CD14-positive monocyte (primary cell): Measurements from ENCODE around the gene SCYGR1. TPM values are rescaled to one million over a fixed set of nuclear protein-coding genes. Genes with fewer than 3 reads are reported as not detected.

Source experiments
- DNase-seq, 3 donors: peaks; one replicate each; pipeline ENCODE4 v3.0.0-alpha.2; 2011 to 2022
- H2AFZ ChIP-seq: 2 replicates; pipeline ENCODE4 v1.6.0; 2012; ENCODE audit warnings: mild to moderate bottlenecking, low read depth, low read length, inconsistent platforms; ENCODE audit not compliant: insufficient read depth, poor library complexity, severe bottlenecking
- H3K27ac ChIP-seq, 2 donors: 1 replicate in 1 of 2; 2 replicates in 1 of 2; pipeline ENCODE4 v1.5.1; 2012 to 2013; ENCODE audit warnings: low read length in 2 of 2, control low read depth in 1 of 2, inconsistent platforms in 1 of 2, low read depth in 1 of 2, mild to moderate bottlenecking in 1 of 2
- H3K27me3 ChIP-seq, 2 donors: one replicate each; pipeline versions ENCODE4 v1.6.0 to v1.6.1; 2011 to 2013; ENCODE audit warnings: low read length in 2 of 2; ENCODE audit not compliant: control insufficient read depth in 2 of 2, insufficient read depth in 2 of 2
- H3K36me3 ChIP-seq, 2 donors: replicated peaks in 1 of 2; 1 replicate in 1 of 2; 2 replicates in 1 of 2; pipeline versions ENCODE4 v1.5.1 to v1.6.1; 2012 to 2013; ENCODE audit warnings: low read length in 2 of 2, control low read depth in 1 of 2, inconsistent platforms in 1 of 2, mild to moderate bottlenecking in 1 of 2; ENCODE audit not compliant: insufficient read depth in 2 of 2, control insufficient read depth in 1 of 2
- H3K4me1 ChIP-seq, 2 donors: 1 replicate in 1 of 2; 2 replicates in 1 of 2; pipeline versions ENCODE4 v1.5.1 to v1.6.1; 2012 to 2013; ENCODE audit warnings: low read length in 2 of 2, control low read depth in 1 of 2, inconsistent platforms in 1 of 2, mild to moderate bottlenecking in 1 of 2, moderate library complexity in 1 of 2; ENCODE audit not compliant: insufficient read depth in 2 of 2, control insufficient read depth in 1 of 2
- H3K4me2 ChIP-seq: replicated peaks from 2 replicates; pipeline ENCODE3; 2012; ENCODE audit warnings: low read length, moderate library complexity, mild to moderate bottlenecking; ENCODE audit not compliant: poor library complexity, severe bottlenecking; ENCODE audit errors: extremely low read depth
- H3K4me3 ChIP-seq, 3 experiments: fragments of 200-600 bp in 1 of 3; sonication (generic) in 1 of 3; replicated peaks in 1 of 3; 1 replicate in 2 of 3; 2 replicates in 1 of 3; pipeline ENCODE4 v1.5.1; 2011 to 2013; ENCODE audit warnings: low read length in 3 of 3, mild to moderate bottlenecking in 3 of 3, control low read depth in 2 of 3, low read depth in 2 of 3, inconsistent platforms in 1 of 3, moderate library complexity in 1 of 3
- H3K79me2 ChIP-seq: 2 replicates; pipeline ENCODE4 v1.6.0; 2012; ENCODE audit warnings: mild to moderate bottlenecking, control low read depth, inconsistent platforms, low read length, moderate library complexity; ENCODE audit not compliant: insufficient read depth
- H3K9ac ChIP-seq: 2 replicates; pipeline ENCODE4 v1.6.0; 2017; ENCODE audit warnings: low read length, mild to moderate bottlenecking; ENCODE audit not compliant: insufficient read depth, poor library complexity, severe bottlenecking
- H3K9me3 ChIP-seq, 2 donors: replicated peaks in 1 of 2; 1 replicate in 1 of 2; 2 replicates in 1 of 2; pipeline versions ENCODE4 v1.5.1 to v1.6.1; 2012 to 2013; ENCODE audit warnings: low read length in 2 of 2, control low read depth in 1 of 2; ENCODE audit not compliant: control insufficient read depth in 1 of 2, insufficient read depth in 1 of 2
- H4K20me1 ChIP-seq: 2 replicates; pipeline ENCODE4 v1.6.0; 2012; ENCODE audit warnings: mild to moderate bottlenecking, low read length, control low read depth, moderate library complexity; ENCODE audit not compliant: insufficient read depth
- H3K27ac Mint-ChIP-seq, 7 donors: one replicate each; pipeline ENCODE4 v1.8.0; 2020; ENCODE audit warnings: mild to moderate bottlenecking in 7 of 7, mixed read lengths in 7 of 7, moderate library complexity in 6 of 7, inconsistent platforms in 2 of 7
- H3K27me3 Mint-ChIP-seq, 3 donors: one replicate each; pipeline ENCODE4 v1.8.0; 2021 to 2022; ENCODE audit warnings: low read depth in 3 of 3, mild to moderate bottlenecking in 3 of 3, mixed read lengths in 3 of 3, moderate library complexity in 3 of 3, inconsistent platforms in 1 of 3
- H3K36me3 Mint-ChIP-seq, 2 donors: one replicate each; pipeline ENCODE4 v1.8.0; 2020; ENCODE audit warnings: mixed read lengths in 2 of 2, inconsistent platforms in 1 of 2, mild to moderate bottlenecking in 1 of 2
- H3K4me1 Mint-ChIP-seq: one replicate; pipeline ENCODE4 v1.8.0; 2020; ENCODE audit warnings: mild to moderate bottlenecking, mixed read lengths
- H3K4me3 Mint-ChIP-seq, 2 donors: one replicate each; pipeline ENCODE4 v1.8.0; 2020; ENCODE audit warnings: mild to moderate bottlenecking in 2 of 2, mixed read lengths in 2 of 2, moderate library complexity in 1 of 2
- H3K9me3 Mint-ChIP-seq, 7 donors: one replicate each; pipeline ENCODE4 v1.8.0; 2020 to 2022; ENCODE audit warnings: mixed read lengths in 7 of 7, mild to moderate bottlenecking in 6 of 7, moderate library complexity in 6 of 7, inconsistent platforms in 2 of 7
- CTCF ChIP-seq: fragments of 200-600 bp; IDR thresholded peaks from one replicate; pipeline ENCODE4 v1.8.0; 2022; ENCODE audit warnings: antibody characterized with exemption, mild to moderate bottlenecking
- WGBS: methylation state at CpG from one replicate; pipeline ENCODE4 v1.1.5; 2013; ENCODE audit warnings: missing lambda C conversion rate; ENCODE audit not compliant: insufficient coverage; 5-methylcytosine and 5-hydroxymethylcytosine counted together
- intact Hi-C, 2 donors: fragments of 100-400 bp; cut with micrococcal nuclease; formaldehyde crosslinking; loops; one replicate each; pipeline versions ENCODE4 v1.15.0 to v1.15.1; 2023
- polyA plus RNA-seq, 3 donors: library from polyadenylated mRNA; depleted of rRNA in 1 of 3; unstranded in 2 of 3; stranded (reverse) in 1 of 3; fragments of 300-500 nt in 2 of 3; fragments of >200 nt in 1 of 3; fragmentation: Illumina TruSeq in 2 of 3; gene quantifications; 1 replicate in 2 of 3; 2 replicates in 1 of 3; pipeline ENCODE4 v1.2.3, GENCODE V29; 2012 to 2021

Gene SCYGR1
- polyA plus RNA-seq, 3 donors: not detected

- H3K4me1 ChIP-seq: no peaks in the 10 kb centered on the region
- H4K20me1 ChIP-seq: no peaks in the 10 kb centered on the region
- no peak for TF ChIP-seq CTCF
- Mint-ChIP-seq H3K4me3 (no peak overlapping the region), H3K36me3 (peaks cover 45 to 68% of the 10 kb centered on the region in 2 donors), H3K4me1 (no peaks in the 10 kb centered on the region), H3K27ac (no peak overlapping the region), H3K27me3 (no peaks in the 10 kb centered on the region), H3K9me3 (no peaks in the 10 kb centered on the region)
- no CpG with 5 or more reads among the region's 2 CpGs for WGBS
- H3K36me3 ChIP-seq: peaks cover 30 to 77% of the 10 kb centered on the region in 2 donors
- H3K27me3 ChIP-seq: no peaks in the 10 kb centered on the region
- no peak for DNase-seq
- no peak overlapping the region for H3K4me3 ChIP-seq
- no peaks in the 10 kb centered on the region for H3K79me2 ChIP-seq
- no peak overlapping the region for H3K9ac ChIP-seq
- H3K4me2 ChIP-seq: no peak overlapping the region
- intact Hi-C loops: no loop called here
- H3K27ac ChIP-seq: no peak overlapping the region
- H3K9me3 ChIP-seq: no peaks in the 10 kb centered on the region
- no peak overlapping the region for H2AFZ ChIP-seq
Observed at GRCh38 chr2:227344231-227344630, 43.5 kb downstream of the SCYGR1 start.

- Histone ChIP-seq H3K4me1 (no peaks in the 10 kb centered on the region), H3K4me2 (no peak overlapping the region), H3K27ac (no peak overlapping the region), H3K27me3 (no peaks in the 10 kb centered on the region), H4K20me1 (no peaks in the 10 kb centered on the region), H2AFZ (no peak overlapping the region), H3K9me3 (no peaks in the 10 kb centered on the region), H3K9ac (no peak overlapping the region), H3K36me3 (peaks cover 23 to 69% of the 10 kb centered on the region in 2 donors), H3K79me2 (no peaks in the 10 kb centered on the region), H3K4me3 (no peak overlapping the region)
- H3K9me3 Mint-ChIP-seq: no peaks in the 10 kb centered on the region
- H3K27me3 Mint-ChIP-seq: no peaks in the 10 kb centered on the region
- H3K27ac Mint-ChIP-seq: no peak overlapping the region
- H3K36me3 Mint-ChIP-seq: peaks cover 38 to 73% of the 10 kb centered on the region in 2 donors
- intact Hi-C loops: no loop called here
- H3K4me3 Mint-ChIP-seq: no peak overlapping the region
- no CpG with 5 or more reads among the region's 2 CpGs for WGBS
- no peak for TF ChIP-seq CTCF
- no peaks in the 10 kb centered on the region for H3K4me1 Mint-ChIP-seq
- DNase-seq: no peak
Observed at GRCh38 chr2:227341553-227341952, 46.2 kb downstream of the SCYGR1 start.
